ENCODE data around the gene C2orf68.

GRCh38 chr2:85613717-85614515, 2.0 kb upstream of the C2orf68 start:
- TF ChIP-seq, protein P1, sequence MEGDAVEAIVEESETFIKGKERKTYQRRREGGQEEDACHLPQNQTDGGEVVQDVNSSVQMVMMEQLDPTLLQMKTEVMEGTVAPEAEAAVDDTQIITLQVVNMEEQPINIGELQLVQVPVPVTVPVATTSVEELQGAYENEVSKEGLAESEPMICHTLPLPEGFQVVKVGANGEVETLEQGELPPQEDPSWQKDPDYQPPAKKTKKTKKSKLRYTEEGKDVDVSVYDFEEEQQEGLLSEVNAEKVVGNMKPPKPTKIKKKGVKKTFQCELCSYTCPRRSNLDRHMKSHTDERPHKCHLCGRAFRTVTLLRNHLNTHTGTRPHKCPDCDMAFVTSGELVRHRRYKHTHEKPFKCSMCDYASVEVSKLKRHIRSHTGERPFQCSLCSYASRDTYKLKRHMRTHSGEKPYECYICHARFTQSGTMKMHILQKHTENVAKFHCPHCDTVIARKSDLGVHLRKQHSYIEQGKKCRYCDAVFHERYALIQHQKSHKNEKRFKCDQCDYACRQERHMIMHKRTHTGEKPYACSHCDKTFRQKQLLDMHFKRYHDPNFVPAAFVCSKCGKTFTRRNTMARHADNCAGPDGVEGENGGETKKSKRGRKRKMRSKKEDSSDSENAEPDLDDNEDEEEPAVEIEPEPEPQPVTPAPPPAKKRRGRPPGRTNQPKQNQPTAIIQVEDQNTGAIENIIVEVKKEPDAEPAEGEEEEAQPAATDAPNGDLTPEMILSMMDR (IDR thresholded peaks at IDR 0.05), result no peak
- no peak for TF ChIP-seq POLR2A (IDR thresholded peaks at IDR 0.05)

Data from thyroid gland (tissue), 4 donors.